PC-3 (cell line): Measurements from ENCODE around the gene NELFB. TPM values are rescaled to one million over a fixed set of nuclear protein-coding genes. Genes with fewer than 3 reads are reported as not detected.

Experiments
- ATAC-seq: fragments of 200-7000 bp; cut with Tn5 transposase; 2 replicates; pipeline ENCODE4 v1.9.1; 2020; ENCODE audit warnings: mild to moderate bottlenecking, moderate library complexity
- BruUV-seq: library from RNA; stranded (reverse); fragments of 400-500 nt; replicated peaks from 2 replicates; lab custom pipeline; 2021; lab: Mats Ljungman, UMichigan
- CTCF ChIA-PET: fragments of 300-600 bp; sonication (Branson Sonifier 250); formaldehyde crosslinking; loops from one replicate; lab custom pipeline; 2022; ENCODE audit warnings: antibody characterized with exemption; lab: Charles Lee
- POLR2A ChIA-PET: fragments of 300-600 bp; sonication (Branson Sonifier 250); formaldehyde crosslinking; loops from one replicate; lab custom pipeline; 2022; ENCODE audit warnings: antibody characterized with exemption; ENCODE audit not compliant: unreplicated experiment; lab: Charles Lee
- DNase-seq: peaks from one replicate; pipeline ENCODE4 v3.0.0-alpha.2; 2015
- H2AFZ ChIP-seq: fragments of 300-600 bp; sonication (generic); 2 replicates; pipeline ENCODE4 v1.6.0; 2016; ENCODE audit warnings: antibody characterized with exemption, low read length
- H3F3A ChIP-seq: fragments of 300-600 bp; sonication (generic); one replicate; pipeline ENCODE4 v1.6.0; 2017; ENCODE audit warnings: antibody characterized with exemption, low read length, control low read depth, mild to moderate bottlenecking; ENCODE audit not compliant: unreplicated experiment
- H3K27ac ChIP-seq: fragments of 300-600 bp; sonication (generic); 2 replicates; pipeline ENCODE4 v1.5.1; 2016; ENCODE audit warnings: mild to moderate bottlenecking, low read length
- H3K27me3 ChIP-seq: fragments of 300-600 bp; sonication (generic); 2 replicates; pipeline ENCODE4 v1.6.1; 2016; ENCODE audit warnings: low read length, mixed read lengths
- H3K36me3 ChIP-seq: fragments of 300-600 bp; sonication (generic); 2 replicates; pipeline ENCODE4 v1.6.1; 2016; ENCODE audit warnings: low read depth, mixed run types, low read length, mixed read lengths
- H3K4me1 ChIP-seq: fragments of 300-600 bp; sonication (generic); 2 replicates; pipeline ENCODE4 v1.5.1; 2016; ENCODE audit warnings: low read length; ENCODE audit not compliant: insufficient read depth
- H3K4me2 ChIP-seq: fragments of 300-600 bp; sonication (generic); 2 replicates; pipeline ENCODE4 v1.6.0; 2016; ENCODE audit warnings: low read length
- H3K4me3 ChIP-seq: fragments of 300-600 bp; sonication (generic); 2 replicates; pipeline ENCODE4 v1.5.1; 2016; ENCODE audit warnings: mild to moderate bottlenecking, low read length, mixed read lengths
- H3K79me2 ChIP-seq: fragments of 300-600 bp; sonication (generic); 2 replicates; pipeline ENCODE4 v1.6.1; 2017; ENCODE audit warnings: low read length, mixed read lengths
- H3K9ac ChIP-seq: fragments of 300-600 bp; sonication (generic); 2 replicates; pipeline ENCODE4 v1.6.0; 2016; ENCODE audit warnings: mild to moderate bottlenecking, low read length
- H3K9me2 ChIP-seq: fragments of 300-600 bp; sonication (generic); replicated peaks from 2 replicates; pipeline ENCODE4 v1.6.1; 2016; ENCODE audit warnings: mixed run types, low read length, mixed read lengths
- H3K9me3 ChIP-seq: fragments of 300-600 bp; sonication (generic); 2 replicates; pipeline ENCODE4 v1.6.1; 2016; ENCODE audit warnings: low read length, mixed read lengths
- H4K20me1 ChIP-seq: fragments of 300-600 bp; sonication (generic); 2 replicates; pipeline ENCODE4 v1.6.1; 2016; ENCODE audit warnings: low read length, mixed read lengths
- EZH2 ChIP-seq: fragments of 300-600 bp; sonication (generic); IDR thresholded peaks from one replicate; pipeline ENCODE4 v1.6.1; 2017; ENCODE audit warnings: antibody characterized with exemption, mild to moderate bottlenecking, low read length; ENCODE audit not compliant: unreplicated experiment
- EZH2phosphoT487 ChIP-seq: fragments of 300-600 bp; sonication (generic); IDR thresholded peaks from 2 replicates; pipeline ENCODE4 v1.6.1; 2018; ENCODE audit warnings: mild to moderate bottlenecking, antibody characterized with exemption, low read length, borderline replicate concordance
- intact Hi-C: fragments of 100-400 bp; cut with micrococcal nuclease; formaldehyde crosslinking; loops from 2 replicates; pipeline ENCODE4 v1.9.0; 2023
- total RNA-seq: library from RNA; depleted of rRNA; stranded (reverse); fragments of >200 nt; gene quantifications from 2 replicates; pipeline ENCODE4 v1.2.3, GENCODE V29; 2014
- TF ChIP-seq, protein P1 (sequence below): fragments of 300-600 bp; sonication (generic); conservative IDR thresholded peaks from 2 replicates; pipeline ENCODE4 v1.5.1; 2017; ENCODE audit warnings: antibody characterized with exemption, low read depth, mild to moderate bottlenecking, low read length

NELFB gene
- total RNA-seq, 1 experiment from 2014 or later, result 50.7 TPM

DNA sequence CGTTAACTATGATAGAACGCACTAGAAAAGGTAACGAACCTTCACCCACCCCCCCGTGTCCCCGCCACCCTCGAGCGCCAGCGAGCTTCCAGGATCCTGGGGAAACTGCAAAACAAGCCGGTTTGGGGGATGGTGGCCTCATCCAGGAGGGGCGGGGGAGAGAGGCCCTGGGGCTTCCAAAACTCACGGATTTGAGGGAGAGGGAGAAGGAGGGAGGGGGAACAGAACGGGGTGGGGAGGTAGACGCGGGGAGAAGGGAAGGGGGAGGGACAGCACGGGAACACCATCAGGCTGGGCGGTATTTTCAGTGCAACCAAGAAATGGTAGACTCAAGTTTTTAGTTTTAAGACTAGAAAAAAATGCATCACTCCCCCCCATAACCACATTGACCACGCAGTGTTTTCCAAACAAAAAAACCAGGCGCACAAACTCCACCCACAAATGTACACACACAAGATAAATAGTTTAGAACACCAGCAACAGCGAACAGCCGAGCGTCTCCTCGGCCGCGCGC is 45.5 kb downstream of the NELFB start:
- intact Hi-C loops, result no loop called here
- H3F3A ChIP-seq, result no peaks in the 10 kb centered on the region
- H3K27ac ChIP-seq, result peak overlapping the region; percentile 30; the same call in 1 of the 2 replicates
- H3K9me2 ChIP-seq, result no peaks in the 10 kb centered on the region
- peaks cover 5% of the 10 kb centered on the region; the same call in 1 of the 2 replicates for H3K4me1 ChIP-seq
- no peaks in the 10 kb centered on the region for H3K27me3 ChIP-seq
- no peaks in the 10 kb centered on the region for H3K9me3 ChIP-seq
- peaks cover 15% of the 10 kb centered on the region for H3K79me2 ChIP-seq
- H3K36me3 ChIP-seq, result no peaks in the 10 kb centered on the region
- peak overlapping the region; percentile 73 for H3K9ac ChIP-seq
- ChIA-PET POLR2A (no interaction called here), CTCF (no interaction called here)
- H4K20me1 ChIP-seq, result peaks cover 10% of the 10 kb centered on the region
- no TSS peak for BruUV-seq
- peak overlapping the region; percentile 89 for H3K4me2 ChIP-seq
- peak overlapping the region; percentile 89 for H3K4me3 ChIP-seq
- no peak for DNase-seq
- TF ChIP-seq, protein P1, sequence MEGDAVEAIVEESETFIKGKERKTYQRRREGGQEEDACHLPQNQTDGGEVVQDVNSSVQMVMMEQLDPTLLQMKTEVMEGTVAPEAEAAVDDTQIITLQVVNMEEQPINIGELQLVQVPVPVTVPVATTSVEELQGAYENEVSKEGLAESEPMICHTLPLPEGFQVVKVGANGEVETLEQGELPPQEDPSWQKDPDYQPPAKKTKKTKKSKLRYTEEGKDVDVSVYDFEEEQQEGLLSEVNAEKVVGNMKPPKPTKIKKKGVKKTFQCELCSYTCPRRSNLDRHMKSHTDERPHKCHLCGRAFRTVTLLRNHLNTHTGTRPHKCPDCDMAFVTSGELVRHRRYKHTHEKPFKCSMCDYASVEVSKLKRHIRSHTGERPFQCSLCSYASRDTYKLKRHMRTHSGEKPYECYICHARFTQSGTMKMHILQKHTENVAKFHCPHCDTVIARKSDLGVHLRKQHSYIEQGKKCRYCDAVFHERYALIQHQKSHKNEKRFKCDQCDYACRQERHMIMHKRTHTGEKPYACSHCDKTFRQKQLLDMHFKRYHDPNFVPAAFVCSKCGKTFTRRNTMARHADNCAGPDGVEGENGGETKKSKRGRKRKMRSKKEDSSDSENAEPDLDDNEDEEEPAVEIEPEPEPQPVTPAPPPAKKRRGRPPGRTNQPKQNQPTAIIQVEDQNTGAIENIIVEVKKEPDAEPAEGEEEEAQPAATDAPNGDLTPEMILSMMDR, result no peak
- TF ChIP-seq EZH2 (no peak), EZH2phosphoT487 (no peak)
- no peak overlapping the region for H2AFZ ChIP-seq
- ATAC-seq, result no peak

DNA sequence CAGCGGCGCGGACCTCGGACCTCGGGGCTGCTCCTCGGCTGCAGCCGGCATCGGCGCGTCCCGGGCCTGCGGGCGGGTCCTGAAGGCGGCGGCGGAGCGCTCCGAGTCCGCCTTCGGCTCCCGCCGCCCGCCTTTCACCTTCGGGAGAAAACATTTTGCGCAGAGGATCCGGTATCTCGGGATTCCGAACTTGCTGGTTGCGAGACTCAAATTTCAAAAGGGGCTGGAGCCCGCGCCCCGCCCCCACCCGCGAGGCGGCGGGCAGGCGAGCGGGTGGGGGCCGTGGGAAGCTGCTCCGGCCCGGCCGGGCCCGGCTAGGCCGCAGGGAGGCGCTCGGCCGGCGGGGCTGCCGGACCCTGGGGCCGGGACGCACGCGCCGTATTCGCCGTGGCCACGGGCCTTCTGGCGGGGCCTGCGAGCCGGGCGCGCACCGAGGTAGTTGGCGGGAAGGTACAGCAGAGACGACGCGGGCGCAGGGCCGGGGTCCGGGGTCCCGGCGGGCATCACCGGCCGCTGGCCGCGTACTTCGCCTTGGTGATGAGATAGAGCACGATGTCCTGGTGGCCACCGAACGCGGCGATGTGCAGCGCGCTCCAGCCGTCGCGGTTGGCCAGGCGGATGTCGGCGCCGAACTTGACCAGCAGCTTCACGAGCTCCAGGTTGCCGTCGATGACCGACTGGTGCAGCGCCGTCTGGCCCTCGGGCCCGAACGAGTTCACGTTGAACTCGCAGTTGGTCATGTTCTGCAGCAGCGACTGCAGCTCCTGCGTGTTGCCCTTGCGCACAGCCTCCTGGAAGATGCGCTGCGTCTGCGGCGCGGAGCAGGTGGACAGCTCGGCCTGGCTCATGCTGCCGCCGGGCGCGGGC is 46.2 kb downstream of the NELFB start:
- H3K4me1 ChIP-seq, result peaks cover 5% of the 10 kb centered on the region; the same call in 1 of the 2 replicates
- ChIA-PET CTCF (interaction anchor here (1.9 kb wide), 1 partner anchor 15 kb away, joined by 5 read pairs; no protein-coding TSS in a partner anchor), POLR2A (interaction anchor here (0.6 kb wide), 2 partner anchors 29 to 215 kb away, joined by 3 read pairs; no protein-coding TSS in a partner anchor)
- intact Hi-C loops, result no loop called here
- H3F3A ChIP-seq, result no peaks in the 10 kb centered on the region
- no peaks in the 10 kb centered on the region for H3K9me2 ChIP-seq
- ATAC-seq (peak; percentile 42), DNase-seq (peak; percentile 64)
- peaks cover 10% of the 10 kb centered on the region for H4K20me1 ChIP-seq
- H3K9ac ChIP-seq, result peak overlapping the region; percentile 73
- no peaks in the 10 kb centered on the region for H3K9me3 ChIP-seq
- BruUV-seq, result no TSS peak
- no peaks in the 10 kb centered on the region for H3K36me3 ChIP-seq
- TF ChIP-seq EZH2, result no peak
- TF ChIP-seq, protein P1, result no peak
- no peak for TF ChIP-seq EZH2phosphoT487
- peak overlapping the region; percentile 89 for H3K4me3 ChIP-seq
- no peak overlapping the region for H2AFZ ChIP-seq
- peaks cover 15% of the 10 kb centered on the region for H3K79me2 ChIP-seq
- H3K27ac ChIP-seq, result peak overlapping the region; percentile 30
- no peaks in the 10 kb centered on the region for H3K27me3 ChIP-seq
- peak overlapping the region; percentile 89 for H3K4me2 ChIP-seq
